NCI-H1092 treated with DMSO at 0.1 percent for 48 hours (cell line): ENCODE data around the gene ZNF579.
A peak's percentile ranks its signal among the peaks of the same experiment; 100 is the strongest.
"Not testable (repeated sequence)": the region's sequence is repeated elsewhere in the genome, so short reads cannot be mapped to it uniquely, and the experiment has no call there.

Source experiments
- DNase-seq: peaks from one replicate; lab custom pipeline; 2025; lab: John Stamatoyannopoulos, UW

Gene ZNF579

GRCh38 chr19:55593096-55593772 lies 12.6 kb upstream of the ZNF579 start:
- DNase-seq = no peak

GRCh38 chr19:55592391-55593090 lies 11.9 kb upstream of the ZNF579 start:
- DNase-seq = no peak

GRCh38 chr19:55591555-55591954 lies 10.9 kb upstream of the ZNF579 start:
- DNase-seq = no peak

- no peak for DNase-seq
Measured at GRCh38 chr19:55590617-55591016, 10.0 kb upstream of the ZNF579 start.

- no peak for DNase-seq
Measured at GRCh38 chr19:55590109-55590508, 9.5 kb upstream of the ZNF579 start.

GRCh38 chr19:55588738-55589137 lies 8.1 kb upstream of the ZNF579 start:
- DNase-seq = no peak

GRCh38 chr19:55586976-55587668 lies 6.5 kb upstream of the ZNF579 start:
- peak; percentile 89 for DNase-seq

GRCh38 chr19:55585658-55586339 lies 5.2 kb upstream of the ZNF579 start:
- DNase-seq = peak; percentile 82

- DNase-seq = no peak
Measured at GRCh38 chr19:55584871-55585270, 4.2 kb upstream of the ZNF579 start.

GRCh38 chr19:55583897-55584296 lies 3.2 kb upstream of the ZNF579 start:
- DNase-seq = not testable (repeated sequence)

GRCh38 chr19:55582284-55582683 lies 1.6 kb upstream of the ZNF579 start:
- DNase-seq = not testable (repeated sequence)

- no peak for DNase-seq
Measured at GRCh38 chr19:55581823-55582223, 1.2 kb upstream of the ZNF579 start.

GRCh38 chr19:55581145-55581822 lies 636 bp upstream of the ZNF579 start:
- no peak for DNase-seq

- no peak for DNase-seq
Measured at GRCh38 chr19:55579766-55580621, 654 bp downstream of the ZNF579 start.

GRCh38 chr19:55578761-55579747 lies 1.6 kb downstream of the ZNF579 start:
- no peak for DNase-seq

- no peak for DNase-seq
Measured at GRCh38 chr19:55578031-55578760, 2.5 kb downstream of the ZNF579 start.

- no peak for DNase-seq
Measured at GRCh38 chr19:55576746-55577145, 3.9 kb downstream of the ZNF579 start.

- DNase-seq = not testable (repeated sequence)
Measured at GRCh38 chr19:55573929-55574328, 6.7 kb downstream of the ZNF579 start.

- not testable (repeated sequence) for DNase-seq
Measured at GRCh38 chr19:55569477-55569876, 11.2 kb downstream of the ZNF579 start.
